ENCODE results near the gene DDX39A. TPM values are rescaled to one million over a fixed set of nuclear protein-coding genes. Genes with fewer than 3 reads are reported as not detected.

DDX39A gene
- total RNA-seq = 103 and 202 TPM in 2 replicates

DNA sequence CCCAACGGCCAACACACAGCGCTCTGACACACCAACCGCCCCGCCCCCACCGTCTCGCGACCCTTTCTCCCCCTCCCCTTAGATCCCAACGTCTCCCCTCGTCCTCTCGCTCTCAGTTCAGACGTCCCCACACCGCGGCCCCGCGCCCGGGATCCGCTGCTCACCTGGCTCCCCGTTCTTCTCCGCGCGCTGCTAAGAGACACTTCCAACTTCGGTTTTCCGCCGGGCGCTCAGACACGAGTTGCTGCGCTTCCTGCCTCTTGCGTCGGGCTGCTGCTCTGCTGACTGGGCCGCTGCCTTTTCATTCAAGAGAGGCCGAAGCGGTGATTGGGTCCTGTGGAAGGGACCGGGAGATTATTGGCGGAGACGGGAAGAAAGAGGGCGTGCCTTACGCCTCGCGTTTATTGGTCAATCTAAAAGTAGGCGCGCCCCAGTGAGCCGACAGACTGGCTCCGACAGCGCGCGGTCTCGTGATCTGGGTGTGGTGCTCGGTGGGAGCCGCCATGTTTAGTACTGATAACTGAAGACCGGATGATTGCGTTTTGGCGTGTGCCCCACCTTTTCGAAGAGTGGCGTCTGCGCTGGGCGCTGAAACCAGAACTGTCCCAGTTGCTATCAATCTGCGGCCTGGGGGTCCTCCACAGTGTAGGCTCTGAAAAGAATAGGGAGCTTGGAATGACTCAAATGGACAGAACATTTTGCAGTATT is at the start of gene DDX39A:
Gene DDX39A (minus strand): TSS at position 236 of the 708 bp plus-strand sequence. CDS start 6,121 bp downstream, outside the sequence.

GRCh38 chr19:14432791-14433553 is 13.8 kb upstream of the DDX39A start, which contains the start of gene PKN1:
PKN1 (plus strand) TSS chr19:14433306; CDS start chr19:14433522, 216 bp downstream.

Other genes with a start within 250 kb of the DDX39A start
- gene ADGRL1, start 213.2 kb downstream of the DDX39A start, total RNA-seq = 1.2 and 2.3 TPM in 2 replicates
- 2.7 and 8.9 TPM in 2 replicates for gene ADGRE5, start 37.9 kb downstream of the DDX39A start, total RNA-seq
- gene PKN1, start 14.0 kb upstream of the DDX39A start, total RNA-seq = 5.6 and 6.9 TPM in 2 replicates
- gene PTGER1, start 56.0 kb upstream of the DDX39A start, total RNA-seq = 0.78 TPM in 1 of 2 replicates, not detected in the other
- 179 and 181 TPM in 2 replicates for gene GIPC1, start 76.8 kb upstream of the DDX39A start, total RNA-seq
- gene DNAJB1, start 99.1 kb upstream of the DDX39A start, total RNA-seq = 100 and 107 TPM in 2 replicates
- gene TECR, start 110.3 kb upstream of the DDX39A start, total RNA-seq = 80.6 and 98.3 TPM in 2 replicates
- gene NDUFB7, start 152.7 kb upstream of the DDX39A start, total RNA-seq = 371 and 397 TPM in 2 replicates
- gene CLEC17A, start 163.7 kb upstream of the DDX39A start, total RNA-seq = not detected in 2 replicates